H1 (cell line): Measurements from ENCODE around the gene RAB5B.

Source experiments
- EGR1 ChIP-seq: IDR thresholded peaks from 2 replicates; pipeline ENCODE4 v1.6.1; 2011; ENCODE audit warnings: low read depth, low read length, borderline replicate concordance
- FOSL1 ChIP-seq: IDR thresholded peaks from 2 replicates; pipeline ENCODE4 v1.6.1; 2011; ENCODE audit warnings: mild to moderate bottlenecking, low read depth, low read length, moderate library complexity; ENCODE audit not compliant: insufficient read depth
- JUND ChIP-seq: IDR thresholded peaks from 2 replicates; pipeline ENCODE4 v1.6.1; 2011; ENCODE audit warnings: mild to moderate bottlenecking, improper control_type of control experiment, low read length
- KDM1A ChIP-seq: fragments of 200-600, 300-600 bp; sonication (generic); IDR thresholded peaks from 2 replicates; pipeline ENCODE4 v1.7.1; 2016; ENCODE audit warnings: mild to moderate bottlenecking, low read length, borderline replicate concordance
- POLR2A ChIP-seq, 2 experiments: IDR thresholded peaks; 1 replicate in 1 of 2; 2 replicates in 1 of 2; pipeline ENCODE4 v1.6.1; 2011; ENCODE audit warnings: low read depth in 2 of 2, low read length in 2 of 2, mild to moderate bottlenecking in 2 of 2; ENCODE audit errors: control extremely low read depth in 1 of 2
- RFX5 ChIP-seq: IDR thresholded peaks from 2 replicates; pipeline ENCODE4 v1.6.1; 2011; ENCODE audit warnings: low read depth, low read length, improper control_type of control experiment, borderline replicate concordance
- SP1 ChIP-seq: IDR thresholded peaks from 2 replicates; pipeline ENCODE4 v1.6.1; 2011; ENCODE audit warnings: low read depth, low read length
- TAF1 ChIP-seq: IDR thresholded peaks from 2 replicates; pipeline ENCODE4 v1.6.1; 2011; ENCODE audit warnings: mild to moderate bottlenecking, low read depth, low read length
- TAF7 ChIP-seq: optimal IDR thresholded peaks from 2 replicates; pipeline ENCODE3; 2011; ENCODE audit warnings: low read depth, mild to moderate bottlenecking, inconsistent platforms, low read length, moderate library complexity, borderline replicate concordance
- YY1 ChIP-seq: IDR thresholded peaks from 2 replicates; pipeline ENCODE4 v1.6.1; 2011; ENCODE audit warnings: low read depth, mild to moderate bottlenecking, low read length
- TF ChIP-seq, protein P1 (sequence below), 3 experiments: IDR thresholded peaks; 1 replicate in 2 of 3; 2 replicates in 1 of 3; pipeline versions ENCODE4 v1.5.1 to v1.6.1; 2011; ENCODE audit warnings: low read length in 3 of 3, mild to moderate bottlenecking in 3 of 3, inconsistent platforms in 2 of 3, low read depth in 1 of 3, moderate library complexity in 1 of 3; ENCODE audit not compliant: insufficient read depth in 1 of 3; ENCODE audit errors: control extremely low read depth in 1 of 3

GRCh38 chr12:55942055-55942454 lies 31.8 kb upstream of the RAB5B start:
- TF ChIP-seq, protein P1, sequence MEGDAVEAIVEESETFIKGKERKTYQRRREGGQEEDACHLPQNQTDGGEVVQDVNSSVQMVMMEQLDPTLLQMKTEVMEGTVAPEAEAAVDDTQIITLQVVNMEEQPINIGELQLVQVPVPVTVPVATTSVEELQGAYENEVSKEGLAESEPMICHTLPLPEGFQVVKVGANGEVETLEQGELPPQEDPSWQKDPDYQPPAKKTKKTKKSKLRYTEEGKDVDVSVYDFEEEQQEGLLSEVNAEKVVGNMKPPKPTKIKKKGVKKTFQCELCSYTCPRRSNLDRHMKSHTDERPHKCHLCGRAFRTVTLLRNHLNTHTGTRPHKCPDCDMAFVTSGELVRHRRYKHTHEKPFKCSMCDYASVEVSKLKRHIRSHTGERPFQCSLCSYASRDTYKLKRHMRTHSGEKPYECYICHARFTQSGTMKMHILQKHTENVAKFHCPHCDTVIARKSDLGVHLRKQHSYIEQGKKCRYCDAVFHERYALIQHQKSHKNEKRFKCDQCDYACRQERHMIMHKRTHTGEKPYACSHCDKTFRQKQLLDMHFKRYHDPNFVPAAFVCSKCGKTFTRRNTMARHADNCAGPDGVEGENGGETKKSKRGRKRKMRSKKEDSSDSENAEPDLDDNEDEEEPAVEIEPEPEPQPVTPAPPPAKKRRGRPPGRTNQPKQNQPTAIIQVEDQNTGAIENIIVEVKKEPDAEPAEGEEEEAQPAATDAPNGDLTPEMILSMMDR (IDR thresholded peaks at IDR 0.05; ENCODE audit: control extremely low read depth in 1 of 3, insufficient read depth in 1 of 3, low read depth in 1 of 3, low read length in 3 of 3), result no peak
- TF ChIP-seq TAF7 (no peak), EGR1 (no peak), KDM1A (no peak), RFX5 (no peak), POLR2A (IDR thresholded peaks at IDR 0.05; ENCODE audit: control extremely low read depth in 1 of 2, low read depth in 2 of 2, low read length in 2 of 2) (no peak), SP1 (no peak), FOSL1 (no peak), JUND (no peak), YY1 (no peak), TAF1 (no peak)
